Measurements from ENCODE around the gene NBL1. TPM values are rescaled to one million over a fixed set of nuclear protein-coding genes. Genes with fewer than 3 reads are reported as not detected.
"Not testable (repeated sequence)": the region's sequence is repeated elsewhere in the genome, so short reads cannot be mapped to it uniquely, and the experiment has no call there.

NBL1 gene
- total RNA-seq, 1 experiment from 2014 or later: 36.9 TPM

GRCh38 chr1:19629357-19629756 lies 14.8 kb upstream of the NBL1 start:
- no peak overlapping the region for H3K27ac ChIP-seq
- H3K4me3 ChIP-seq: no peak overlapping the region
- H3K36me3 ChIP-seq (ENCODE audit: low read depth): no peaks in the 10 kb centered on the region
- no peak for TF ChIP-seq CTCF (conservative IDR thresholded peaks at IDR 0.05)
- no peak for TF ChIP-seq EZH2 (IDR thresholded peaks at IDR 0.05; ENCODE audit: low read depth)
- no peaks in the 10 kb centered on the region for H3K9me3 ChIP-seq (ENCODE audit: insufficient read depth, low read depth)
- intact Hi-C loops (cut with micrococcal nuclease; ENCODE audit: unreplicated experiment): no loop called here
- no peaks in the 10 kb centered on the region for H3K4me1 ChIP-seq (replicated peaks; ENCODE audit: insufficient read depth)
- no peaks in the 10 kb centered on the region for H3K79me2 ChIP-seq (ENCODE audit: low read depth)
- no peaks in the 10 kb centered on the region for H4K20me1 ChIP-seq (ENCODE audit: insufficient read depth)
- BruUV-seq (replicated peaks): no TSS peak
- H3K27me3 ChIP-seq (ENCODE audit: insufficient read depth, low read depth): no peaks in the 10 kb centered on the region
- H3K9me2 ChIP-seq (ENCODE audit: insufficient read depth): no peaks in the 10 kb centered on the region
- no peak for DNase-seq
- 0 out of 2 replicates have a peak, but pooled peaks cover 3% of the 10 kb centered on the region for H3F3A ChIP-seq (ENCODE audit: insufficient read depth, low read depth)
- ChIA-PET POLR2A (ENCODE audit: unreplicated experiment) (no interaction called here), CTCF (no interaction called here)
- H2AFZ ChIP-seq: no peak overlapping the region
- no peak overlapping the region for H3K4me2 ChIP-seq

- POLR2A ChIA-PET (ENCODE audit: unreplicated experiment); BruUV-seq (replicated peaks); H3K9me2 ChIP-seq (ENCODE audit: insufficient read depth); H4K20me1 ChIP-seq (ENCODE audit: insufficient read depth); H3K36me3 ChIP-seq (ENCODE audit: low read depth); H3K4me3 ChIP-seq; DNase-seq; H3K79me2 ChIP-seq (ENCODE audit: low read depth); intact Hi-C loops (cut with micrococcal nuclease; ENCODE audit: unreplicated experiment); H3K27ac ChIP-seq; H2AFZ ChIP-seq; H3K4me2 ChIP-seq; H3K9me3 ChIP-seq (ENCODE audit: insufficient read depth, low read depth); CTCF ChIA-PET; H3K27me3 ChIP-seq (ENCODE audit: insufficient read depth, low read depth); H3K4me1 ChIP-seq (replicated peaks; ENCODE audit: insufficient read depth); H3F3A ChIP-seq (ENCODE audit: insufficient read depth, low read depth): not testable (repeated sequence)
Measured at GRCh38 chr1:19630192-19630591, 13.9 kb upstream of the NBL1 start.

- Histone ChIP-seq H3K4me1 (replicated peaks; ENCODE audit: insufficient read depth) (no peaks in the 10 kb centered on the region), H3K9me3 (ENCODE audit: insufficient read depth, low read depth) (no peaks in the 10 kb centered on the region), H3K4me2 (no peak overlapping the region), H3K9me2 (ENCODE audit: insufficient read depth) (no peaks in the 10 kb centered on the region), H3K27me3 (ENCODE audit: insufficient read depth, low read depth) (no peaks in the 10 kb centered on the region), H3K27ac (no peak overlapping the region), H3K4me3 (no peak overlapping the region), H2AFZ (no peak overlapping the region), H3K79me2 (ENCODE audit: low read depth) (no peaks in the 10 kb centered on the region), H3F3A (ENCODE audit: insufficient read depth, low read depth) (0 out of 2 replicates have a peak, but pooled peaks cover 3% of the 10 kb centered on the region), H3K36me3 (ENCODE audit: low read depth) (no peaks in the 10 kb centered on the region), H4K20me1 (ENCODE audit: insufficient read depth) (no peaks in the 10 kb centered on the region)
- no TSS peak for BruUV-seq (replicated peaks)
- POLR2A ChIA-PET (ENCODE audit: unreplicated experiment): no interaction called here
- DNase-seq: no peak
- TF ChIP-seq EZH2 (IDR thresholded peaks at IDR 0.05; ENCODE audit: low read depth): no peak
- TF ChIP-seq CTCF (conservative IDR thresholded peaks at IDR 0.05): no peak
- intact Hi-C loops (cut with micrococcal nuclease; ENCODE audit: unreplicated experiment): no loop called here
- CTCF ChIA-PET: no interaction called here
Measured at GRCh38 chr1:19630720-19631395, 13.3 kb upstream of the NBL1 start.

GRCh38 chr1:19632211-19632610 lies 11.9 kb upstream of the NBL1 start:
- H3K4me3 ChIP-seq: no peak overlapping the region
- intact Hi-C loops (cut with micrococcal nuclease; ENCODE audit: unreplicated experiment): no loop called here
- H3K27ac ChIP-seq: no peak overlapping the region
- H2AFZ ChIP-seq: no peak overlapping the region
- POLR2A ChIA-PET (ENCODE audit: unreplicated experiment): no interaction called here
- CTCF ChIA-PET: no interaction called here
- TF ChIP-seq CTCF (conservative IDR thresholded peaks at IDR 0.05): no peak
- TF ChIP-seq EZH2 (IDR thresholded peaks at IDR 0.05; ENCODE audit: low read depth): no peak
- H3F3A ChIP-seq (ENCODE audit: insufficient read depth, low read depth): 0 out of 2 replicates have a peak, but pooled peaks cover 3% of the 10 kb centered on the region
- no peak for DNase-seq
- H3K9me2 ChIP-seq (ENCODE audit: insufficient read depth): no peaks in the 10 kb centered on the region
- H3K4me1 ChIP-seq (replicated peaks; ENCODE audit: insufficient read depth): no peaks in the 10 kb centered on the region
- no peaks in the 10 kb centered on the region for H3K79me2 ChIP-seq (ENCODE audit: low read depth)
- H3K4me2 ChIP-seq: no peak overlapping the region
- no peaks in the 10 kb centered on the region for H3K9me3 ChIP-seq (ENCODE audit: insufficient read depth, low read depth)
- BruUV-seq (replicated peaks): no TSS peak
- H3K36me3 ChIP-seq (ENCODE audit: low read depth): no peaks in the 10 kb centered on the region
- H4K20me1 ChIP-seq (ENCODE audit: insufficient read depth): no peaks in the 10 kb centered on the region
- H3K27me3 ChIP-seq (ENCODE audit: insufficient read depth, low read depth): no peaks in the 10 kb centered on the region

Data from PC-9 (cell line).